SIG-M5 treated with dmso at 0.1 percent for 504 hours (cell line): ENCODE data around the gene ARHGEF7.
"Not testable (repeated sequence)": the region's sequence is repeated elsewhere in the genome, so short reads cannot be mapped to it uniquely, and the experiment has no call there.

Experiments
- DNase-seq: peaks from one replicate; lab custom pipeline; 2025; ENCODE audit not compliant: unreplicated experiment; lab: John Stamatoyannopoulos, UW

The ARHGEF7 gene

DNA sequence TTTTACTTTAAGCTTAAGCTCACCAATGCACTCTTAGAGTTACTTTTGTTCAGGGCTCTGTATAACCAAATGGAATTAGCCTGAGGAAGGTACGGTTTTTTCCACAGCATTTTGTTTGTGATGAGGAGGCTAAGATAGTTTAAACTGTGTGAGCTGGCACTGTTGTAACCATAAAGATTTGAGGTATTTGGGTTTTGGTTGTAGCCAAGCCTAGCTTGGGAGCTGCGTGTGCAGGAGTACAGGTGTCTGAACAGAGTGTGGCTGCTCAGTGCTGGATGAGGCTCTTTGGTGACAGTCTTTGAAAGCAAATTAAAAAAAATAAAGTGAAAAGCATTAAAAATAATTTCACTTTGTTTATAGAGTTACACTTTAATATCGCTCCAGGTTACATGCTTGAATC lies 56.0 kb downstream of the ARHGEF7 start:
- DNase-seq: no peak

DNA sequence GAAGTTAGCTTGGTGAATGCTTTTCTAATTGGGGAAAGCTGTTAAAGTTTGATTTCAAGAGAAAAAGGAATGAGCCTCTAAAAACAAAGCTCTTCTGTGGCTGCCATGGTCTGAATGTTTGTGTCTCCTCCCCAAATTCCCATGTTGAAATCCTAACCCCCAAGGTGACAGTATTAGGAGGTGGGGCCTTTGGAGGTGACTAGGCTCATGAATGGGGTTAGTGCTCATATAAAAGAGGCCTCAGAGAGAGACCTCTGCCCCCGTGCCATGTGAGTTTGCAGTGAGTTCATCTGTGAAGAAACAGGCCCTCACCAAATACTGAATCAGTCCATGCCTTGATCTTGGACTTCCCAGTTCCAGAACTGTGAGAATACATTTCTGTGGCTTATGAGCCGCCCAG lies 56.5 kb downstream of the ARHGEF7 start:
- DNase-seq: no peak

DNA sequence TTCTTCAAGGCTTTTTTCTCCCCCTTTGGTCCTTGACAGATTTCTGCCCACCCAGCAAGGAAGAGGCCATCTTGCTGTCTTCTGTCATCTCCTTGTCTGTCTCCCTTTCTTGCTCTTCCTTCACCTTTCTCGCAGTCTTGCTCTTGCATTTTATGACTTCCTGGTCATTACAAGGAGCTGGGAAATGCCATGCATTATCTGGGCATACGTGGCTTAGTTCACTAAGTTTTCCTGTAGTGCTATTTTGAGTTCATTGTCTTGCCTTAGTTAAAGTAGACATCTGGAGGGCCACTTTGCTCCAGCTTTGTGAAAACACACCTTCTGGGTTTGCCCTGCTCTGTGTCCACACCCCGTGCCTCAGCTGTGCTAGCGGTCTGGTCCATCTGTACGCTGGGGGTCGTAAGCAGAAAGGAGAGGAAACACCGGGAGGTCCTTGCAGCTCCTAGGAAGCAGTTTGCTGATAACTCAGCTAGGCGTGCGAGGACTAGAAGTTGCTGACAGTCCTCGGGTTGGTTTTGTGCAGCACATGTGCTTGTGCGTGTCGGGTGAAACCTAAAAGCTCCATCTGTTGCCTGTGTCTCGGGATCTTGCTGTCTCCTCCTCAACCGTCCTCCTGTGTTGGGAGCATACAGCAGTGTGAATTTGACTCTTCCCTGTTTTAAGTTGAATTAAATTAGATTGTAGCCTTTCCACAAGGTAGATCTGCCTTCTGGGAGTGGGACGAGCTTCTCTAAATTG lies 59.4 kb downstream of the ARHGEF7 start:
- DNase-seq: no peak

DNA sequence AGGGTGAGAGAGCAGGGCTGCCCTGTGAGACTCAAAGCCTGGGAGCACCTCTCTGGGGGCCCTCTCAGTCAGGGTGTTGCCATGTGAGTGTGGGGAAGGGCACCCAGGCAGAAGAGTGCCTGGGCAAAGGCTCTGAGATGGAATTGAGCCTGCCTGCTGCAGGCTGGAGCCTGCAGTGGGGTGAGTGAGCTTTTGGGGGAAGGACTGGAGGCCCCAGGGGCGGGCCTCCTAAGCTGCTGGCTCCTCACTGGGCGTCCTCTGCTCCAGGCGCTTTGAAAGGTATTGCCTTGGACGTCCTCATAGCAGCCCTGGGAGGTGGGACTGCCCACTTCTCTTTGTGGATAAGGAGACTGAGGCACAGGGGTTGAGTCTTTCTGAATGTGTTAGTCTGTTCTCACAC lies 60.3 kb downstream of the ARHGEF7 start:
- DNase-seq: no peak

DNA sequence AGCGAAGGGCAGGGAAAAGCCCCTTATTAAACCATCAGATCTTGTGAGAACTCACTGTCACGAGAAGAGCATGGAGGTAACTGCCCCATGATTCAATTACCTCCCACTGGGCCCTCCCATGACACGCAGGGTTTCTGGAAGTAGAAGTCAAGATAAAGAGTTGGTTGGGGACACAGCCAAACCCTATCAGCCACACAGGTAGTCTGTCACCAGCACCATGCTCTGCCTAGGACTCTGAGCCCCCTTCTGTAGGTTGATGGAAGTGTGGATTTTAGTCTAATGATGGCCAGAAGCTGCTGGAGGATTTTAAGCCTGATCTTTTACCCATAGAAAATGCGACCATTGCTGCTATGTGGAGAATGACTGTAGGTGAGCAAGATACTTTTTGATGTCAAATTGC lies 60.8 kb downstream of the ARHGEF7 start:
- DNase-seq: no peak

DNA sequence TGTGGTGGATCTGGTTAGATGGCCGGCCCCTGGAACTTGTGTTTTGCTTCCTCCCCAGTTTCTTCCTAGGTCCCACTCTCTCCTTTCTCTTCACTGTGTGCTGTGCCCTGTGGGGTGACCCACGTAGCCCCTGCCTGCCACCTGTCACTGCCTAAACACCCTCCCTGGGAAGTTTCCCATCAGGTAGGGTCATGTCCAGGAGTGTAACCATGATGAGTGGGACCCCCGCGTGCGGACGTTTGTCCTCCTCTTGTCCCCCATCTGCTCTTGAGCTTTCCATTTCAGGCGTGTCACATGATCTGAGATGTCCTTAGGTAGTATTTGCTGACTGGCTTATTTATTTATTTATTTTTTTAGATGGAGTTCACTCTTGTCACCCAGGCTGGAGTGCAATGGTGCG lies 61.3 kb downstream of the ARHGEF7 start:
- DNase-seq: no peak

DNA sequence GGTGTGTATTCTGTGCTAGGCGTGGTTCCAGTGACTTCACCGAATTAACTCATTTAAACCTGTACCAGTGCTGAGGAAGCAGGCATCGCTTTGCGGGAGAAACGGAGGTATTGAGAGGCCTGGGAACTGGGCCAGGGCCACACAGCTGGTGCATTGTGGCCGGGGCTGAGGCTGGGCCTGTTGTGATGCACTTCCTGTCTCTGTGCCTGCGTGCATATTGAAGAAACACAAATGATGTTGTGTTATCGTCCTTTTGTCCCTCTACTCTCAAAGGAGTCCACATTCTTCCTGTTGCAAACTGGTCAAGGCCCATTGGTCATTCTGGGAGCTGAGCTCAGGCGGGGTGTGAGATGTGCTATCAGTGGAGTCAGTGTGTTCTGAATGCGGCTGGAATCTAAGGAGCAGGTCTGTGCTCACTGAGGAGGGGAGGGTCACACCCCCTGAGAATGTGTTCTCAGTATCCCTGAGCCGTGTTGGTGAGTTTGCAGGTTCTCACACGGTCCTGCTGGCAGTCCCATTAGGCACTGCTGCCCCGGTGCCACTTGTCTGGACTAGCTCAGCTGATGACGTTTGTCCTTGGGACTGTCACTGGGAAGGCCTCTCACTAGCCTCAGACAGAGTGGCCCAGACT lies 62.1 kb downstream of the ARHGEF7 start:
- DNase-seq: no peak

DNA sequence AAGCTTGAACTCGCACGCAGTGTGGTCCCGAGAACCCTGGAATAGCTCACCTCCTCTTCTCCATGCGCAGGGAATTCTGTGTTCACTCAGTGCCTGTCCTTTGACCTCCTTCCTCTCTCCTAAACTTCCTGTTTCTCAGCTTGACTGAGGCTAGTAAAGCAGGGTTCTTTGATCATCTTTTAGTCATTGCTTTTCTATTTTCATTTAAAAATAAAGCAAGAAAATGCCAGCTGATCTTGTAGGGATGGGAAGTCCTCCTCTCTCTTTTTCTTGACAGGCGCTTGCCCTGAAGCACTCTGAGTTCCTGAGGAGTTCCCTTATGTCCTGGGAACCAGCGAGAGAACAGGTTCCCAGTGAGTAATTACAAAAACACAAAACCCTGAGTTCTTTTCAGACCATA lies 62.8 kb downstream of the ARHGEF7 start:
- DNase-seq: no peak

DNA sequence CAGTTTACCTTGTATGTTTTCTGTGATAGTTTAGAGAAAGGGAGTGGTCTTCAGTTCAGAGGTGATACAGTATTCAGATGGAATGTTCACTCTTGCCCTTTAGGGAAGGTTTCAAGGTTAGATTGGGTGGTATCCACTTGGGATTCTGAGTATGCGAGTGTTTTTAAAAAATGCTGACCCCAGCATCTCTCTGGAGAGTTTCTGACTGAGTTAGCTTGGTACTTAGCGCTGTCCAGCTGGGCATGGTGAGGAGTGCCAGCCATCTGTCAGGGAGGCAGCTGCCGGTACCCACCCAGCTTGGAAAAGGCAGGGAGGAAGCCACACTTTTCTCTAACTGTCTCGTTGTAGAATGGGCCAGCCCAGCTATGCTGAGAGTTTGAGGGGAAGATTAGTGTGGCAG lies 63.3 kb downstream of the ARHGEF7 start:
- DNase-seq: no peak

DNA sequence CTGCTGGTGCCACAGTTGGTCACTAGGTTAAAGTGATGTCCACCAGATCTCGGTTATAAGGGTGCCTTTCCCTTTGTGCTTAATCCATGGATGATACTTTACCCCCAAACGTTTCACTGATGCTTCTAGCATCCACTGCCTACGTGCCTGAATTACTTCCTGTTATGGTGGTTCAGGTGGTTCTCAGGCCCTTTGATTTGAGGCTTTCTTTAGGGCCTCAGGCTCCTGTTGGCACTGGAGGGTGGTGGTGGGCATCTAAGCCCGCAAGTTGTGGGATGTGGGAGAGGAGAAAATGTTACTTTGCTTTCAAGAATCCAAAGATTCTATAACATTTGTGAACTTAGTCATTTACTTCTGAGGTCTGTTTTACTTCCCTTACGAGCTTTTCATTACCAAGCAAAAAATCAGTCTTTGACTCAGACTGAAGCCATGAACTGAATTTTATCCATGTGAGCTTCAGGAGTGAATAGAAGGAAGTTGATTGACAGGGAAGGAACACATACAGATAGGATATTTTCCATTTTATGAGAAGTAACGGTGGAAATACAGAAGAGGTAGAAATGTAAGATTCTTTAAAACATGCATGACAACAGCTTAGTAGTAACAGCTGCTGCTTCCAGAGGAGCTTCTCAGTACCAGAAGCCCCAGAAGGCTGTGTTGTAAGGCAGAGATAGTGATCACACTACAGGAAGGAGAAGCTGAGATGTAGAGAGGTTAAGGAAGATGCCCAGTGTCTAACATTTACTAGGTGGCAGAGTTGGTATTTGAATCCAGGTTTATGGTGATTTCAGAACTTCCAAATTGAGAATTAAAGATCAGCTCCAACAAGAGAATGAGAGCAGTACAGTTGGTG lies 65.0 kb downstream of the ARHGEF7 start:
- DNase-seq: no peak

DNA sequence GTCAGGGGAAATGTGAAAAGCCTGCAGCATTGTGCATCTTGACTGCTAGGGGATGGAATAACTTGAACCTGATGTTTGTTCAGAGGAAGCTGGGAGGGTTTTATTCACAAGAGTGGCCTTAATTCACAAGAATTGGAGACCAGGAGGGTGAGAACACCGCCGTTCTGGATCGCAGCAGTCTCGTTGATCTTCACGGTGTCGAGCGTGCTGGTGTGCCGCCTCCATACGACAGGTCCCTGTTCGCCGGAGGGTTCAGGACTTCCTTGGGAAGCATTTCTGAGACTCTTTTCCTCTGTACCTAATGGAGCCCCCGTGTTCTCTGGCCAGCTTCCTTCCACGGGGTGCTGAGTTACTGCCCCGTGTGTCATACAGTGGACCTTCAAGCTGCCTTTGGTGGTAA lies 66.9 kb downstream of the ARHGEF7 start:
- DNase-seq: no peak

DNA sequence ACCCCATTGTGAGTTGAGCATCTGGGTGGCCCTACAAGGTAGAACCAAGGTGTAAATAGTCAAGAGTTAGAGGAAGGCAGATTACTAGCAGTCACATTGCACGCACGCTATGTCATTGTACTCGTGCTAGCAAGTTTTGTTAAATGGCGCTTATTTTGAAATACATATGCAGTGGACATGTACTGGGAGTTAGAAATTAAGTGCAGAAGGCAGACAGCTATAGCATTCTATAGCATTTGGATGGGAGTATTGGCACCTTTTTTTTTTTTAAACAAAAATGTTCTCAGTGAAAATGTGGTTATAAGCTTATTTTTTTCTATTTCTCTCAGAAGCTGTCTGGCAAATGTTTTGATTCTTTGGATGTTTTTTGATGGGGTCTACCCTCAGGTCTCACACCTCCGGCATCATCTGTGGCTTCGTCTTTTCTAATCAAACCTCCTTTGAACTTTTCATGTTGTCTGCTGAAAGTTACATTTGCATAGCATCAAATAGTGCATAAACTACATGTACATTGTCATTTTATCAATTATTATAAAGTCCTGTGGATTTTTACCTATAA lies 68.1 kb downstream of the ARHGEF7 start:
- no peak for DNase-seq

DNA sequence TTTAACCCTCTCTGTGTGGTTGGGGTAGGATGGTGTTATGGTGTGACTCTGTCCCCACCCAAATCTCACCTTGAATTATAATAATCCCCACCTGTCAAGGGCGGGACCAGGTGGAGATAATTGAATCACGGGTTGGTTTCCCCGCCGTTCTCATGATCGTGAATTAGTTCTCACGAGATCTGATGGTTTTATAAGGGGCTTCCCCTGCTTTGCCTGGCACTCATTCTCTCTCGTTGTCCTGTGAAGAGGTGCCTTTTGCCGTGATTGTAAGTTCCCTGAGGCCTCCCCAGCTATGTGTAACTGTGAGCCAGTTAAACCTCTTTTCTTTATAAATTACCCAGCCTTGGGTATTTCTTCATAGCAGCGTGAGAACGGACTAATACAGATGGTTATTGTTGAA lies 68.8 kb downstream of the ARHGEF7 start:
- no peak for DNase-seq

DNA sequence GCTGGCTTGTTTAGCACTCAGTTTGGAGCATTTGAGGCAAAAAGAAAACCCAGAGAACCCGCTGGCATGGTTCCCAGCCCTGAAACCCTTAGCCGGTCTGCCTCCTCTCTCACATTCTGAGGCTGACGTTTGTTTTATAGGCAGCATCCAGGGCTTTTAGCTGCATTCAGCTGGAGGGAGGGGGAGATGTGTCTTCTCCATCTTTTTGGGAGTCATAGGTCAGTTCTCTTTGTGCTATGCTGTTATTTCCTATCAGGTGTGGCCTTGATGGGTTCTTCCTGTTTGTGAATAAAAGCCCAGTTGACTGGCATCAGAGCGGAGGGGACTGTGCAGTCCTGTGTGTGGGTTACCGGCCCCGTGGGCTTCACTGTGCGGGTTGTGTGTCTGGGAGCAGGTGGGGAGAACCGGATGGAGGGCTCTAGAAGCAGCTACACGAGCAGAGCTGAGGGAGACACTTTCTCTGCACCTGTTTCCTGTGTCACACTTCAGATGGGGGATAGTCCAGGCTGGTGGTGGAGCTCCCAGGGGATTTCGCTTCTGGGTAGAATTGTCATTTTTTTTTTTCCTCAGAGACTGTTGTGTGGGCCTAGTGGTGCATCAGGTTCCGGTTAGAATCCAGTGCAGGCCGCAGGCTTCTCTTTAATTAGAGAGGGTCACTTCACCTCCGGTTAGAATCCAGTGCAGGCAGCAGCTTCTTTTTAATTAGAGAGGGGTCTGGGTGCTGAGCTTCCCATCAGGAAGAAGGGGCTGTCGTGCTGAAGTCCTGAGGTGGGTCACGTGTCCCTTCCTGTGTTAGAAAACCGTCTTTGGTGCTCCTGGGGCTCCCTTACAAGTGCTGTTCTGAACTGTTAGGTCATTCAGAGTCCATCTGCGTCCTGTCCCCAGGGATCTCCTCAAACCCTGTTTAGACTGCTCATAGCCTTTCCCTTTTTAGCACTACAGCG lies 69.6 kb downstream of the ARHGEF7 start:
- no peak for DNase-seq

DNA sequence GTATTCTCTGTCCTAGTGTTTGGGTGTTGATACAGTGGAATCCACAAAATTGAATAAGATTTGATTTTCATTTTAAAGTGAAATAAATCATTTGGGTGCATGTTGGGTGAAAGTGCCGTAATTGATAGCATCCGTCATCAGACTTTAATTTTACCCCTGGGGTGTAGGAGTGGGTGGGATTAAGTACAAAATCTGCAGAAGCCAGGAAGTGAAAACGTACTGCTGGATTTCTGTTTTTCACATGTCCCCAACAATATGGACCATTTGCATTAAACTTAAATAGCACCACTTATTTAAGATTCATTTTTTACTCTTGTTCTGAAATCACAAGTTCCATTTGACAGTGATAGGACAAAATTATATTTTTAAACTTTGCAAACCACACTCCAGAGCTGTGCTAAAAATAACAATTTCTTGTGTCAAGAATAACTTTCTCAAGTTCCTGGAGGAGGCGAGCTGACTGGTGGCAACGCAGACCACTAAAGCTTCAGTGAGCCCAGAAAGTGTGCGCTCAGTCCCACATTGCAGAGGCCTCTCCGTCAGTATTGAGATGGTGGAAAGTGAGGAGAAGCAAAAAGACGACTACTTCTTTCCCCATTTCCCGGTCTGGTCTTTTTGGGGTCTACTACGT lies 71.3 kb downstream of the ARHGEF7 start:
- DNase-seq: no peak

DNA sequence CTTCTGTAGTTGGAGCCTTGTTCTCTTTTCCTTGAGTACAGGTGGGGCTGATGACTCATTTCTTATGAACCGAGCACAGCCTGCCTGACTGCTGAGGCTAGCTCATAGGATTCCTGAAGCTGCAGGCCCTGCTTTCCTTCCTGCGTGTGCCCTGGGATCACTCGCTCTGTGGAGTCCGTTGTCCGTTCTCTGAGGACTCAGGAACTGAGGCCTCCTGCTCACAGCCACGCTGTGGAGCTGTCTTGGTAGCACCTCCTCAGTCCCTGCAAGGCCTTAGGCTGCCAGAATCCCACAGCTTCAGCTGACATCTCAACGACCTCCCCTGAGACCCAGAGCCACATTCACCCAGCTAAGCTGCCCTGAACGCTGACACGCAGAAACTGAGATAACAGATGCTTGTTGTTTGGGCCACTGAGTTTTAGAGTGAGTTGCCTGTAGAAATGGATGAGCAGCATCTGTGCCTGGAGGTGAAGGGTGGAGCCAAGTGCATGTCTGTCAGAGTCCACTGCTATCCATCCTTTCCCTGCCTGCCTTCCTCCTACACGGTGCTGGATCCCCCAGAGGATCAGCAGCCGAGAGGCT lies 72.9 kb downstream of the ARHGEF7 start:
- no peak for DNase-seq

DNA sequence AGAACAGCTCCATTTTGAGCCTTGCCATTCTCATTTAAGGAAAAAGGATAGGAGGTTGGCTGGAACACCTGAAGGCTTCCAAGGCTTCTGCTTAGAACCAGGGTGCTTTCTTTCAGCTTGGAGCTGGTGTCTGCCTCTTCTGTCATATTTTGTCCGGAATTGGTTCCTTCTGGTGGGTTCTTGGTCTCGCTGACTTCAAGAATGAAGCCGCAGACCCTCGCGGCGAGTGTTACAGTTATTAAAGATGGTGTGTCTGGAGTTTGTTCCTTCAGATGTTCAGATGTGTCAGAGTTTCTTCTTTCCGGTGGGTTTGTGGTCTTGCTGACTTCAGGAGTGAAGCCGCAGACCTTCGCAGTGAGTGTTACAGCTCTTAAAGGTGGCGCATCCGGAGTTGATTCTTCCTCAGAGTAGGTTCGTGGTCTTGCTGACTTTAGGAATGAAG lies 74.0 kb downstream of the ARHGEF7 start:
- DNase-seq: not testable (repeated sequence)

DNA sequence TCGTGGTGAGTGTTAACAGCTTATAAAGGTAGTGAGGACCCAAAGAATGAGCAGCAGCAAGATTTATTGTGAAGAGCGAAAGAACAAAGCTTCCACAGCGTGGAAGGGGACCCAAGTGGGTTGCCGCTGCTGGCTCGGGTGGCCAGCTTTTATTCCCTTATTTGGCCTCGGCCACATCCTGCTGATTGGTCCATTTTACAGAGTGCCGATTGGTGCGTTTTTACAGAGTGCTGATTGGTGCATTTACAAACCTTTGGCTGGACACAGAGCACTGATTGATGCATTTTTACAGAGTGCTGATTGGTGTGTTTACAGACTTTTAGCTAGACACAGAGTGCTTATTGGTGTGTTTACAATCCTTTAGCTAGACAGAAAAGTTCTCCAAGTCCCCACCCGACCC lies 74.4 kb downstream of the ARHGEF7 start:
- DNase-seq: not testable (repeated sequence)

DNA sequence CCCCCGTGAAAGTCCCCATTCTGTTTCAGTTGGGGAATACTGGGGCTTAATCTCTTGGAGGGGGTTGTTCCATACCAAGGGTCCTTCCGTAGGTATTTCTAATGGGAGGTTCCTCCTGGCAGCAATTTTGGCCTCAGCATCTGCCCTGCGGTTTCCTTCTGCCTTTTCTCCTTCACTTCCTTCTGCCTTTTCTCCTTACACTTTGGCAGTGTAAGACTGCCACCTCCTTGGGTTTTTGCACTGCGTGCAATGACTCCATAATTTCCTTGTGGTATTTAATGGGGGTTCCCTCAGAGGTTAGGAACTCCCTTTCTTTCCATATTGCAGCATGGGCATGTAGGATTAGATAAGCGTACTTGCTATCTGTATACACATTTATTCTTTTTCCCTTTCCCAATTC lies 78.1 kb downstream of the ARHGEF7 start:
- DNase-seq: not testable (repeated sequence)

DNA sequence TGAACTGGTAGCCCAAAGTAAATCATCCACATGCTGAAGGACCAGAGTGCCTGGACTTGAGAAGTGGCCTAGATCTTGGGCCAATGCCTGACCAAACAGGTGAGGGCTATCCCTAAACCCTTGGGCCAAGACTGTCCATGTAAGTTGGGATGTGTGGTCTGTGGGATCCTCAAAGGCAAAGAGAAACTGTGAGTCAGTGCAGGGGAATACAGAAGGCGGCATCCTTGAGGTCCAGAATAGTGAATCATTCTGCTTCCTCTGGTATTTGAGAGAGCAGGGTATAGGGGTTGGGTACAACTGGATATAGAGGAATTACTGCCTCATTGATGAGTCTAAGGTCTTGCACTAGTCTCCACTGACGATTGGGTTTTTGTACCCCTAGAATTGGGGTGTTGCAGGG lies 79.5 kb downstream of the ARHGEF7 start:
- not testable (repeated sequence) for DNase-seq
